ENCODE results near the gene IKZF1. TPM values are rescaled to one million over a fixed set of nuclear protein-coding genes. Genes with fewer than 3 reads are reported as not detected.

The IKZF1 gene
- total and polyA plus RNA-seq, 4 donors: 4.0 to 37.8 (median 18.5) TPM

DNA sequence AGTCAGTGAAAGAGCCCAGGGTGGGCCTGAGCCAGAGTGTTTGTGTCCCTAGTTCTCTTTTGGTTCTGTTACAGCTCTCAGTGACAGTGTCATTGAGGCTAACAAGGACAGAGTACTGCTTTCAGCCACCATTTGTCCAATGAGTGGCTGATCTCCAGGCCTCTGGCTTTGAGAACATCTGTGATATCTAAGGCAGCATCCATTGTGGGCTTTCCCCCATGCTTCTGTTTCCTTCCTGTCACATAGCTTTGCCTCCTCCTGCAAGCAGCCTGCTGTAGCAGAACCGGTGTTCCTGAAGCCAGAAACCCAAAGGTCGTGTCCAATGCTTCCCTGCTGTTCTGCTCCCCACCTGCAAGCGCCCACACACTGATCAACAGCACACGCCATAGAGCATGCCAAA, 68.4 kb downstream of the IKZF1 start:
- Histone ChIP-seq H3K27me3 (ENCODE audit: control insufficient read depth in 3 of 3, insufficient read depth in 3 of 3, low read length in 2 of 3) (no peaks in the 10 kb centered on the region), H3K4me1 (ENCODE audit: control insufficient read depth in 5 of 5, insufficient read depth in 5 of 5, low read length in 5 of 5) (no peaks in the 10 kb centered on the region), H3K27ac (ENCODE audit: low read depth in 1 of 2, low read length in 1 of 2) (no peak overlapping the region), H3K36me3 (ENCODE audit: control insufficient read depth in 4 of 4, insufficient read depth in 4 of 4, low read length in 4 of 4) (peaks cover 0 to 6% (median 0%) of the 10 kb centered on the region in 4 donors), H3K9ac (ENCODE audit: insufficient read depth in 1 of 2, low read length in 2 of 2) (no peak overlapping the region), H3K4me3 (no peak overlapping the region), H3K9me3 (ENCODE audit: control insufficient read depth in 4 of 4, insufficient read depth in 3 of 4, low read length in 3 of 4) (peaks cover 0 to 2% (median 0%) of the 10 kb centered on the region in 4 donors)
- TF ChIP-seq, protein P1, sequence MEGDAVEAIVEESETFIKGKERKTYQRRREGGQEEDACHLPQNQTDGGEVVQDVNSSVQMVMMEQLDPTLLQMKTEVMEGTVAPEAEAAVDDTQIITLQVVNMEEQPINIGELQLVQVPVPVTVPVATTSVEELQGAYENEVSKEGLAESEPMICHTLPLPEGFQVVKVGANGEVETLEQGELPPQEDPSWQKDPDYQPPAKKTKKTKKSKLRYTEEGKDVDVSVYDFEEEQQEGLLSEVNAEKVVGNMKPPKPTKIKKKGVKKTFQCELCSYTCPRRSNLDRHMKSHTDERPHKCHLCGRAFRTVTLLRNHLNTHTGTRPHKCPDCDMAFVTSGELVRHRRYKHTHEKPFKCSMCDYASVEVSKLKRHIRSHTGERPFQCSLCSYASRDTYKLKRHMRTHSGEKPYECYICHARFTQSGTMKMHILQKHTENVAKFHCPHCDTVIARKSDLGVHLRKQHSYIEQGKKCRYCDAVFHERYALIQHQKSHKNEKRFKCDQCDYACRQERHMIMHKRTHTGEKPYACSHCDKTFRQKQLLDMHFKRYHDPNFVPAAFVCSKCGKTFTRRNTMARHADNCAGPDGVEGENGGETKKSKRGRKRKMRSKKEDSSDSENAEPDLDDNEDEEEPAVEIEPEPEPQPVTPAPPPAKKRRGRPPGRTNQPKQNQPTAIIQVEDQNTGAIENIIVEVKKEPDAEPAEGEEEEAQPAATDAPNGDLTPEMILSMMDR (IDR thresholded peaks at IDR 0.05; ENCODE audit: control extremely low read depth, extremely low read depth): no peak
- 70 to 80% methylated on average over 4 of the region's 4 CpGs for WGBS, 2 donors
- ATAC-seq (ENCODE audit: insufficient read depth, low FRiP score) (no peak), DNase-seq (no peak)

DNA sequence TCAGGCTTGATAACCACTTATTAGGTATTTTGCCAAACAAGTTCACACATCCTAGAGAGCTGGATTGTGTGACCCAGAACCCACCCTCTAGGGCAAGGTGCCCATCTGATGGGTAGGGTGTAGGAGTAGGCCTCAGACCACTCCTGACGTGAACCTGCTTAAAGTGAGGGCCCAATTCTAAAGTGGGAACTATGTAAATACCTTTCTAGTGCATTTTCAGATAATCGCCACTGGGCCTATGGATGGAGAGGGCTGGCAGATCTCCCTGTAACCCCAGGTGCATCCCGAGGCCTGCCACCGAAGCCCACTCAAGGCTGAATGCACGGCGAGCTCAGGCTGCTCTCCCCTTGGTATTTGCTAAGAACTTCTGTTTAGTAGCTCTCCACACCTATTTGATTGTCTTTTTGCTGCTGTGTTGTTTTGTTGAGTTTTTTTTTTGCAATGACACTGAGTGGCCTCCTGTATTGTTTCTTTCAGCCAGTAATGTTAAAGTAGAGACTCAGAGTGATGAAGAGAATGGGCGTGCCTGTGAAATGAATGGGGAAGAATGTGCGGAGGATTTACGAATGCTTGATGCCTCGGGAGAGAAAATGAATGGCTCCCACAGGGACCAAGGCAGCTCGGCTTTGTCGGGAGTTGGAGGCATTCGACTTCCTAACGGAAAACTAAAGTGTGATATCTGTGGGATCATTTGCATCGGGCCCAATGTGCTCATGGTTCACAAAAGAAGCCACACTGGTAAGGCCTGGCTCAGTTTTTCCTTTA, 71.7 kb downstream of the IKZF1 start:
- Histone ChIP-seq H3K9ac (ENCODE audit: insufficient read depth in 1 of 2, low read length in 2 of 2) (no peak overlapping the region), H3K36me3 (ENCODE audit: control insufficient read depth in 4 of 4, insufficient read depth in 4 of 4, low read length in 4 of 4) (peaks cover 0 to 6% (median 0%) of the 10 kb centered on the region in 4 donors), H3K4me3 (no peak overlapping the region), H3K27ac (ENCODE audit: low read depth in 1 of 2, low read length in 1 of 2) (no peak overlapping the region), H3K9me3 (ENCODE audit: control insufficient read depth in 4 of 4, insufficient read depth in 3 of 4, low read length in 3 of 4) (peaks cover 0 to 3% (median 0%) of the 10 kb centered on the region in 4 donors), H3K27me3 (ENCODE audit: control insufficient read depth in 3 of 3, insufficient read depth in 3 of 3, low read length in 2 of 3) (no peaks in the 10 kb centered on the region), H3K4me1 (ENCODE audit: control insufficient read depth in 5 of 5, insufficient read depth in 5 of 5, low read length in 5 of 5) (no peaks in the 10 kb centered on the region)
- WGBS, 2 donors: 88 to 93% methylated on average over 15 of the region's 15 CpGs
- no peak for DNase-seq
- TF ChIP-seq, protein P1 (IDR thresholded peaks at IDR 0.05; ENCODE audit: control extremely low read depth, extremely low read depth): no peak
- no peak for ATAC-seq (ENCODE audit: insufficient read depth, low FRiP score)

DNA sequence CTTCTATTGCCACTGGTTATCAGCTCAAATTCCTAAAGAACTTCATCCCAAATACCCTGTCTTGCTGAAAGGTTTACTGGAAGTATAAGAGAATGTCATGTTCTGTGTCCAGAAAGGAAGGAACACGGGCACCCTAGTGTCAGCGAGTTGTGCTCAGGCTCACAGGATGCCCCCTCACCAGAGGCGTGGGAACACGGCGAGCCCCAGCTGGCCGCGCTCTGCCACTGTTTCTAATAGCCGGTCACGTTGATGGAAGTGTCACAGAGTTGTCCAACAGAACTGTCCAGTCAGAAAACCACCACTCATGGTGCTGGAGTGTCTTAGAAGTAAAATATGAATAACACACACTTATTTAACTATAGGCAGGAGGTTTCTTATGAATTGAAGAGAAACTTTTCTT, 72.8 kb downstream of the IKZF1 start:
- Histone ChIP-seq H3K9me3 (ENCODE audit: control insufficient read depth in 4 of 4, insufficient read depth in 3 of 4, low read length in 3 of 4) (peaks cover 0 to 3% (median 0%) of the 10 kb centered on the region in 4 donors), H3K4me1 (ENCODE audit: control insufficient read depth in 5 of 5, insufficient read depth in 5 of 5, low read length in 5 of 5) (no peaks in the 10 kb centered on the region), H3K4me3 (no peak overlapping the region), H3K27ac (ENCODE audit: low read depth in 1 of 2, low read length in 1 of 2) (no peak overlapping the region), H3K9ac (ENCODE audit: insufficient read depth in 1 of 2, low read length in 2 of 2) (no peak overlapping the region), H3K36me3 (ENCODE audit: control insufficient read depth in 4 of 4, insufficient read depth in 4 of 4, low read length in 4 of 4) (peaks cover 0 to 3% (median 0%) of the 10 kb centered on the region in 4 donors), H3K27me3 (ENCODE audit: control insufficient read depth in 3 of 3, insufficient read depth in 3 of 3, low read length in 2 of 3) (no peaks in the 10 kb centered on the region)
- DNase-seq (no peak), ATAC-seq (ENCODE audit: insufficient read depth, low FRiP score) (no peak)
- 92 to 95% methylated on average over 9 of the region's 9 CpGs for WGBS, 2 donors
- TF ChIP-seq, protein P1 (IDR thresholded peaks at IDR 0.05; ENCODE audit: control extremely low read depth, extremely low read depth): no peak

All from lung (tissue), 12 donors.